Neural cell (in vitro differentiated cells): ENCODE results near the gene NNT. TPM values are rescaled to one million over a fixed set of nuclear protein-coding genes. Genes with fewer than 3 reads are reported as not detected.

Source experiments
- H2AFZ ChIP-seq: fragments of 200-600, 300-800 bp; sonication (generic), shearing (Covaris generic); 2 replicates; pipeline ENCODE4 v1.6.0; 2014; ENCODE audit warnings: low read depth, mild to moderate bottlenecking, antibody characterized with exemption, low read length, moderate library complexity
- H3F3A ChIP-seq: fragments of 200-600 bp; shearing (Covaris generic); 2 replicates; pipeline ENCODE4 v1.6.1; 2016; ENCODE audit warnings: mild to moderate bottlenecking, moderate library complexity, mixed read lengths, antibody characterized with exemption, low read length; ENCODE audit not compliant: insufficient read depth, poor library complexity, severe bottlenecking
- H3K27ac ChIP-seq: fragments of 200-600, 300-800 bp; sonication (generic), shearing (Covaris generic); 2 replicates; pipeline ENCODE4 v1.5.1; 2014; ENCODE audit warnings: mild to moderate bottlenecking, low read length, moderate library complexity
- H3K27me3 ChIP-seq: fragments of 300-800, 200-600 bp; sonication (generic), shearing (Covaris generic); 2 replicates; pipeline ENCODE4 v1.6.0; 2014; ENCODE audit warnings: mild to moderate bottlenecking, low read depth, low read length, moderate library complexity; ENCODE audit not compliant: insufficient read depth
- H3K36me3 ChIP-seq: fragments of 300-800, 200-600 bp; sonication (generic), shearing (Covaris generic); 2 replicates; pipeline ENCODE4 v1.5.1; 2014; ENCODE audit warnings: mild to moderate bottlenecking, antibody characterized with exemption, low read length, moderate library complexity; ENCODE audit not compliant: insufficient read depth
- H3K4me2 ChIP-seq: fragments of 300-800, 200-600 bp; sonication (generic), shearing (Covaris generic); 2 replicates; pipeline ENCODE4 v1.6.0; 2014; ENCODE audit warnings: mild to moderate bottlenecking, low read length
- H3K4me3 ChIP-seq: fragments of 300-800, 200-600 bp; sonication (generic), shearing (Covaris generic); 2 replicates; pipeline ENCODE4 v1.5.1; 2014; ENCODE audit warnings: mild to moderate bottlenecking, low read length, moderate library complexity
- H3K79me2 ChIP-seq: fragments of 200-600 bp; shearing (Covaris generic); replicated peaks from 2 replicates; pipeline ENCODE4 v1.6.0; 2014; ENCODE audit warnings: mild to moderate bottlenecking, low read length, moderate library complexity; ENCODE audit not compliant: insufficient read depth
- H3K9ac ChIP-seq: fragments of 300-800, 200-600 bp; sonication (generic), shearing (Covaris generic); 2 replicates; pipeline ENCODE4 v1.6.1; 2016; ENCODE audit warnings: mild to moderate bottlenecking, low read length, mixed read lengths
- H3K9me2 ChIP-seq: fragments of 200-600 bp; shearing (Covaris generic); 2 replicates; pipeline ENCODE4 v1.6.1; 2016; ENCODE audit warnings: mild to moderate bottlenecking, low read length, mixed read lengths; ENCODE audit not compliant: insufficient read depth
- H3K9me3 ChIP-seq: fragments of 200-600, 300-800 bp; sonication (generic), shearing (Covaris generic); 2 replicates; pipeline ENCODE4 v1.6.1; 2016; ENCODE audit warnings: mild to moderate bottlenecking, mixed run types, low read length, moderate library complexity, mixed read lengths
- H4K20me1 ChIP-seq: fragments of 200-600 bp; shearing (Covaris generic); 2 replicates; pipeline ENCODE4 v1.6.1; 2016; ENCODE audit warnings: mild to moderate bottlenecking, mixed run types; ENCODE audit not compliant: insufficient read depth
- CTCF ChIP-seq: fragments of 450-650 bp; IDR thresholded peaks from 2 replicates; pipeline ENCODE4 v1.5.1; 2014; ENCODE audit warnings: antibody characterized with exemption, mild to moderate bottlenecking, moderate library complexity; ENCODE audit not compliant: poor library complexity, severe bottlenecking
- MXI1 ChIP-seq: fragments of 450-650 bp; conservative IDR thresholded peaks from 2 replicates; pipeline ENCODE4 v1.6.1; 2014; ENCODE audit warnings: antibody characterized with exemption, mild to moderate bottlenecking; ENCODE audit not compliant: poor library complexity, severe bottlenecking
- REST ChIP-seq: IDR thresholded peaks from 2 replicates; pipeline ENCODE4 v1.6.1; 2012; ENCODE audit warnings: borderline replicate concordance
- SMC3 ChIP-seq: fragments of 450-650 bp; conservative IDR thresholded peaks from 2 replicates; pipeline ENCODE4 v1.6.1; 2014; ENCODE audit warnings: antibody characterized with exemption, mild to moderate bottlenecking, moderate library complexity; ENCODE audit not compliant: poor library complexity
- TAF1 ChIP-seq: IDR thresholded peaks from 2 replicates; pipeline ENCODE4 v1.6.1; 2012; ENCODE audit warnings: low read depth
- polyA plus RNA-seq: library from polyadenylated mRNA; depleted of rRNA; stranded (reverse); fragments of >200 nt; gene quantifications from 2 replicates; pipeline ENCODE4 v1.2.3, GENCODE V29; 2014

Gene NNT
- polyA plus RNA-seq, 1 donor from 2014 or later: 120 TPM

- Histone ChIP-seq H3K36me3 (peaks cover 12% of the 10 kb centered on the region), H3K79me2 (no peaks in the 10 kb centered on the region), H3K27me3 (no peaks in the 10 kb centered on the region), H3F3A (no peaks in the 10 kb centered on the region), H3K27ac (no peak overlapping the region), H3K4me2 (no peak overlapping the region), H4K20me1 (no peaks in the 10 kb centered on the region), H3K9me2 (no peaks in the 10 kb centered on the region), H3K4me3 (no peak overlapping the region), H3K9ac (no peak overlapping the region), H3K9me3 (no peaks in the 10 kb centered on the region), H2AFZ (no peak overlapping the region)
- no peak for TF ChIP-seq CTCF
- TF ChIP-seq TAF1: no peak
- TF ChIP-seq MXI1: no peak
- TF ChIP-seq SMC3: no peak
These were observed 71.6 kb downstream of the NNT start for GRCh38 chr5:43674536-43674935.

GRCh38 chr5:43675357-43675756 lies 72.4 kb downstream of the NNT start:
- no peaks in the 10 kb centered on the region for H3K27me3 ChIP-seq
- no peak overlapping the region for H3K9ac ChIP-seq

More at GRCh38 chr5:43675357-43675756, 72.4 kb downstream of the NNT start:
- Histone ChIP-seq H3K27ac (no peak overlapping the region), H3F3A (no peaks in the 10 kb centered on the region), H3K4me2 (no peak overlapping the region), H3K9me3 (no peaks in the 10 kb centered on the region), H3K4me3 (no peak overlapping the region), H3K9me2 (no peaks in the 10 kb centered on the region), H2AFZ (no peak overlapping the region), H3K36me3 (peaks cover 12% of the 10 kb centered on the region), H3K79me2 (no peaks in the 10 kb centered on the region), H4K20me1 (no peaks in the 10 kb centered on the region)
- no peak for TF ChIP-seq REST
